HUES6 (cell line): ENCODE measurements around the gene OAS3.

ENCODE experiments used
- H3K27ac ChIP-seq: 2 replicates; pipeline ENCODE4 v1.7.0; 2013; ENCODE audit warnings: low read depth, mild to moderate bottlenecking, low read length, inconsistent platforms
- H3K27me3 ChIP-seq: 2 replicates; pipeline ENCODE4 v1.6.1; 2013; ENCODE audit warnings: low read length; ENCODE audit not compliant: control insufficient read depth, insufficient read depth
- H3K36me3 ChIP-seq: 2 replicates; pipeline ENCODE4 v1.6.1; 2013; ENCODE audit warnings: low read length; ENCODE audit not compliant: control insufficient read depth, insufficient read depth
- H3K4me1 ChIP-seq: 2 replicates; pipeline ENCODE4 v1.6.1; 2013; ENCODE audit warnings: low read length; ENCODE audit not compliant: control insufficient read depth, insufficient read depth
- H3K4me3 ChIP-seq: 2 replicates; pipeline ENCODE4 v1.5.1; 2013; ENCODE audit warnings: low read depth, low read length
- H3K9ac ChIP-seq: one replicate; pipeline ENCODE4 v1.6.1; 2013; ENCODE audit warnings: mild to moderate bottlenecking, low read length
- H3K9me3 ChIP-seq: 2 replicates; pipeline ENCODE4 v1.6.1; 2013; ENCODE audit warnings: low read depth, low read length; ENCODE audit not compliant: control insufficient read depth, insufficient read depth

Gene OAS3

DNA sequence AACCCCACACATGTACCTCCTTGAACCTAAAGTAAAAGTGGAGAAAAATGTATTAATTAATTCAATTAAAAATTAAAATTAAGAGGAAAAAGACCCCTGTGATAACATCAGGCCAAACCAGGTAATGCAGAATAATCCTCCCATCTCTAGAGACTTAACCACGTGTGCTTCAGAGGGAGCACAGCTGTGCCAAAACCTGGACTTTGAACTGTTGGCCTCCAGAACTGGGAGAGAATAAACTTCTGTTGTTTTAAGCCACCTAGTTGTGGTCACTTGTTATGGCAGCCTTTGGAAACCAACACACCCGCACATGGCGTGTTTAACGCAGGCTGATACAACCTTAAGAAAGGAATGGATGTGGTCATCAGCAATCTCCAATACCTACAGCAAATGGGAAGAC, 63.9 kb downstream of the OAS3 start:
- Histone ChIP-seq H3K36me3 (no peaks in the 10 kb centered on the region), H3K9me3 (peaks cover 6% of the 10 kb centered on the region), H3K9ac (no peak overlapping the region), H3K4me3 (no peak overlapping the region), H3K27me3 (peaks cover 5% of the 10 kb centered on the region; the same call in 1 of the 2 replicates), H3K27ac (no peak overlapping the region), H3K4me1 (no peaks in the 10 kb centered on the region)

DNA sequence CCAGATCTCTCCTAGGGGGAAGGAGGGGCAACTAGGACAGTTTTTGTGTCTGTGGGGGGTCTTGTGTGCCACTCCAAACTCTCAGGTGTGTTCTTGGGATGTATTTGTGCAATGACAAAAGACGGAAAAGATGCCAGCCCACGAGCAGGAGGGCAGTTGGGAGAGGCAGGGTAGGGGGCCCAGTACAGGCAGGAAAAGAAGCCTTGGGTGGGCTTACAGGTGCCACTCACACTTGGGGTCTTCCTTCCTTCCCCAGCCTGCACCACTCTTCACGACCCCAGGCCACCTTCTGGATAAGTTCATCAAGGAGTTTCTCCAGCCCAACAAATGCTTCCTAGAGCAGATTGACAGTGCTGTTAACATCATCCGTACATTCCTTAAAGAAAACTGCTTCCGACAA, 64.4 kb downstream of the OAS3 start:
- Histone ChIP-seq H3K36me3 (no peaks in the 10 kb centered on the region), H3K4me3 (no peak overlapping the region), H3K27me3 (peaks cover 5% of the 10 kb centered on the region), H3K9me3 (peaks cover 6% of the 10 kb centered on the region), H3K27ac (no peak overlapping the region), H3K4me1 (no peaks in the 10 kb centered on the region), H3K9ac (no peak overlapping the region)

DNA sequence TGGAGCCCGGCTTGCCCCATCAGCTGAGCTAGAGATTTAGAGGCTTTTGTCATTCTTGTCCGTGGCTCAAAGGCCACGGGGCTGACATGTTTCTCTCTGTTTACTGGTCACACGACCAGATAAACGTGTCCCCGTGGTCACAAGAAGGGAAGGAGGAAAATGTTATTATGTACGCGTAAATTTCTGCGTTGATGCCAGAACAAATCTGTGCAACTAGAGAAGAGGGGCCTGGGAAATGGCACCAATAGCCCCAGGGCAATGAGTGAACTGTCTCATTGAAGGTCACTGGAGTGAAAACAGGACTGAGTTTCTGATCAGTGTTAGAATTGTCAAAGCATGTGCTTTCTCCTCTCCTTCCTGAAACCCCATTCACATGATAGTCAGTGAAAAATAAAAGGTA, 65.4 kb downstream of the OAS3 start:
- Histone ChIP-seq H3K27me3 (peaks cover 11% of the 10 kb centered on the region), H3K9me3 (peaks cover 1% of the 10 kb centered on the region), H3K27ac (no peak overlapping the region)

DNA sequence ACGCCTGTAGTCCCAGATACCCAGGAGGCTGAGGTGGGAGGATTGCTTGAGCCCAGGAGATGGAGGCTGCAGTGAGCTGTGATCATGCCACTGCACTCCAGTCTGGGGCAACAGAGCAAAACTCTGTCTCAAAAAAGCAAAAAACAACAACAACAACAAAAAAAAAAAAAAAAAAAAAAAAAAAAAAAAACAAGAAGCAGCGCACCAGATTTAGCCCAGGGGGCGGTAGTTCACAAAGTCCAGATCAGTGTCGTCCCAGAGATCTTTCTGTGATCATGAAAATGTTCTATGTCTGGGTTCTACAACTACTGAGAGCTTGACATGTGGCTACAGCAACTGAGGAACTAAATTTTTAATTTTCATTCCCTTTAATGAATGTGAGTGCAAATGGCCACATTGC, 67.5 kb downstream of the OAS3 start:
- Histone ChIP-seq H3K27me3 (peaks cover 18% of the 10 kb centered on the region), H3K9me3 (peaks cover 2% of the 10 kb centered on the region; the same call in 1 of the 2 replicates), H3K9ac (no peak overlapping the region), H3K36me3 (no peaks in the 10 kb centered on the region), H3K4me3 (no peak overlapping the region), H3K27ac (no peak overlapping the region), H3K4me1 (no peaks in the 10 kb centered on the region)

More for the DNA sequence above, 65.4 kb downstream of the OAS3 start:
- Histone ChIP-seq H3K4me3 (no peak overlapping the region), H3K4me1 (no peaks in the 10 kb centered on the region), H3K9ac (no peak overlapping the region), H3K36me3 (no peaks in the 10 kb centered on the region)

DNA sequence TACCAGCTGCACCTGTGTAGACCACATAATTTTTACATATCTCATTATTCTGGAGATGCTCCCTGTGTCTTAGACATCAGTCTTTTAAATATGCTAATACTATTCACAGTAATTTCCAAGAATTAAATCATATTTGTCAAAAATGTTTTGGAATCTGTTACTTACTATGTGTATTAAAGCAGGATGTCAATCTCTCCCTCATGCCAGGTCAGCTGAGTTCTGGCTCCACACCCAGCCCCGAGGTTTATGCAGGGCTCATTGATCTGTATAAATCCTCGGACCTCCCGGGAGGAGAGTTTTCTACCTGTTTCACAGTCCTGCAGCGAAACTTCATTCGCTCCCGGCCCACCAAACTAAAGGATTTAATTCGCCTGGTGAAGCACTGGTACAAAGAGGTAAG, 67.9 kb downstream of the OAS3 start:
- H3K9me3 ChIP-seq = peaks cover 6% of the 10 kb centered on the region
- no peaks in the 10 kb centered on the region for H3K36me3 ChIP-seq
- no peaks in the 10 kb centered on the region for H3K4me1 ChIP-seq
- peaks cover 18% of the 10 kb centered on the region for H3K27me3 ChIP-seq
- H3K9ac ChIP-seq = no peak overlapping the region
- no peak overlapping the region for H3K27ac ChIP-seq
- H3K4me3 ChIP-seq = no peak overlapping the region

DNA sequence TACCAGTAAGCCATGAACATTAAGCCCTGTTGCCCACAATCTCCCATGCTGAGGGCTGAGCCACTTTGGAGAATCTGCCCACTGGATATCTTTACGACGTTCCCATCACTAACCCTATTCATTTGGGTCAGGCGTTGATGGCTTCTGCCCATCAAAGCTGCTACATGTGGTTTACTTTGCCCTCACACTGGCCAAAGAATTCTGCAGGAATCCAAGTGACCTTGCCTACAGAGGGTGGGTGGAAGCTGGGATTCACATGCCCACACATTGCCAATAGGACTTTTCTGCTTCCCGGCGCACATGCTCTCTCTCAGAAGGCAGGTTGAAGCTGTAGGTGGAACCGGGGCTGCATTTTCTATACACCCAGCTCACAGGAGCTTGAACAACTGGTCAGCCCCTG, 68.4 kb downstream of the OAS3 start:
- Histone ChIP-seq H3K27me3 (peaks cover 18% of the 10 kb centered on the region), H3K27ac (no peak overlapping the region), H3K4me1 (no peaks in the 10 kb centered on the region), H3K4me3 (no peak overlapping the region), H3K9ac (no peak overlapping the region), H3K9me3 (peaks cover 10% of the 10 kb centered on the region), H3K36me3 (no peaks in the 10 kb centered on the region)

DNA sequence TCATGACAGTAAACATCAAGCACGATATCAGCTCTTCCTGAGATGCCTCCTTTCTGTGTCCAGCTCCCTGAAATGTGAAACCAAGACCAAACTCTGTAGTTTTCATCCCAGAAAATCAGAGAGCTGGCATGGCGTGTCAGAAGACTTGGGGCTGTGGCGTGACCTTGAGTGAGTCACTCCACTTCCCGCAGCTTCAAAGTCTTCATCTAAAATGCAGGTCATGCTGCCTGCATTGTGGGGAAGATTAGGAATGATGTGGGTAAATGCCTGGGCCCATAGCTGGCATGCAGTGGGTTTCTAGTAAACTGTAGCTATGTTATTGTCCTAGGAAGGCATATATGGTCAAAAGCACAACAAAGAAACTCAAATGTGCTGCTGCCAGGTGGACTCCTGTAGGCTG, 68.9 kb downstream of the OAS3 start:
- peaks cover 13% of the 10 kb centered on the region for H3K9me3 ChIP-seq
- peaks cover 18% of the 10 kb centered on the region for H3K27me3 ChIP-seq
- no peak overlapping the region for H3K27ac ChIP-seq
- H3K9ac ChIP-seq = no peak overlapping the region
- no peaks in the 10 kb centered on the region for H3K4me1 ChIP-seq
- H3K4me3 ChIP-seq = no peak overlapping the region
- no peaks in the 10 kb centered on the region for H3K36me3 ChIP-seq

DNA sequence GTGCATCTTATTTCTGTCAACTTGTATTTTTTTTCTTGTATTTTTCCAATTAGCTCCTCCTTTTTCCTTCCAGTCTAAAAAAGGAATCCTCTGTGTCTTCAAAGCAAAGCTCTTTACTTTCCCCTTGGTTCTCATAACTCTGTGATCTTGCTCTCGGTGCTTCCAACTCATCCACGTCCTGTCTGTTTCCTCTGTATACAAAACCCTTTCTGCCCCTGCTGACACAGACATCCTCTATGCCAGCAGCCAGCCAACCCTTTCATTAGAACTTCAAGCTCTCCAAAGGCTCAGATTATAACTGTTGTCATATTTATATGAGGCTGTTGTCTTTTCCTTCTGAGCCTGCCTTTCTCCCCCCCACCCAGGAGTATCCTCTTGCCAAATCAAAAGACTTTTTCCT, 72.4 kb downstream of the OAS3 start:
- H3K9me3 ChIP-seq = peaks cover 13% of the 10 kb centered on the region
- no peaks in the 10 kb centered on the region for H3K36me3 ChIP-seq
- H3K9ac ChIP-seq = no peak overlapping the region
- H3K27ac ChIP-seq = no peak overlapping the region
- peaks cover 23% of the 10 kb centered on the region for H3K27me3 ChIP-seq
- H3K4me1 ChIP-seq = no peaks in the 10 kb centered on the region
- H3K4me3 ChIP-seq = no peak overlapping the region

DNA sequence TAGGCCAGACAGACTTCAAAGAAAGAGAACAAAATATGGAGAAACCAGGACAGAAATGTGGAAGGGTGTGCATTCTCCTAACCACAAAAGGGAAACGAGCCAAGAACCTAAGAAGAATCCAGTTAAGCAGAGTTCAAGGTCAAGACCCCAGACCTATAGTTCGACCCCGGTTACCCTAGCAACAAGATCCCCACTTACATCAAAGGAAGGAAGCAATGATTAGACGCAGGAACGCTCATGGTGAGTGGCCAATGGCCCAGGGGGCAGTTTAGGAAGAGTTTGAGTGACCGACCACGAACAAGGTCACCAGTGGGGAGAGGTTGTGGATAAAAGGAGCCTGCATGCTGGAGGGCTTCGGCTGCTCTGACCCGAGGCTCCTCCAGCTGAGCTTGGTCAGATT, 76.3 kb downstream of the OAS3 start:
- H3K9ac ChIP-seq = no peak overlapping the region
- H3K9me3 ChIP-seq = peaks cover 13% of the 10 kb centered on the region
- H3K27ac ChIP-seq = no peak overlapping the region
- peaks cover 5% of the 10 kb centered on the region; the same call in 1 of the 2 replicates for H3K27me3 ChIP-seq
- no peaks in the 10 kb centered on the region for H3K4me1 ChIP-seq
- H3K36me3 ChIP-seq = no peaks in the 10 kb centered on the region
- H3K4me3 ChIP-seq = no peak overlapping the region

DNA sequence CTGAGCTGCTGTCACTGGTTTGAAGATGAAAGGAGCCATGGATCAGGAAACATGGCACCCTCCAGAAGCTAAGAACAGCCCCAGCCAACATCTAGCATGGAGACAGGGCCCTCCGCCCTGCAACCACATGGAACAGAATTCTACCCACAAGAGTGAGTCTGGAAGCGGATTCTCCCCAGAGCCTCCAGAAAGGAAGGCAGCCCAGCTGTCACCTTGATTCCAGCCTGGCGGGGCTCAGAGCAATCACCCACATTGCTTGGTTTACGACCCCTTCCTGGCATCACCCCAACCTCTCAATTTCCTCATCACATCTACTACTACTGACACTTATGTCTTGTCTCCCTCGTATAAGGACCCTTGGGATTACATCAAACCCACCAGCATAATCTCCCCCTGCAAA, 78.5 kb downstream of the OAS3 start:
- H3K9me3 ChIP-seq = peaks cover under 1% of the 10 kb centered on the region
- H3K4me1 ChIP-seq = no peaks in the 10 kb centered on the region
- H3K27me3 ChIP-seq = peaks cover 8% of the 10 kb centered on the region; the same call in 1 of the 2 replicates
- no peak overlapping the region for H3K27ac ChIP-seq
- H3K36me3 ChIP-seq = no peaks in the 10 kb centered on the region
- no peak overlapping the region for H3K4me3 ChIP-seq
- no peak overlapping the region for H3K9ac ChIP-seq

DNA sequence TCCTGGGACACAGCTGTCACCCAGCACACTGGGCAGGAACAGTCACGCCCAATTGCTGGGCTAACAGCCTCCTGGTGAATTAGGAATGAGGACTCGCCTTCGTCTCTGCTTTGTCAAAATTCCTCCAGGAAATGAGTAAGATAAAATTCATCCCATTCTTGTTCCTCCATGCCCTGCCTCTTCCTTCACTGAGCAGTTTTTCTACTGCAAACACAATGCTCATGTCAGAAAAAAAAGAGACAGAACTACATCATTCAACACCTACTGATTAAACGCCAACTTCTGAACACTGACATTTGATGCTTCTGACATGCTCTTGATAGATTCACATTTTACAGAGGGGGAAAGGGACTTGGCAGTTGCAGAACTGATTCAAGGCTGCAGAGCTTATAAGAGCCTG, 80.8 kb downstream of the OAS3 start:
- Histone ChIP-seq H3K36me3 (no peaks in the 10 kb centered on the region), H3K27me3 (peaks cover 12% of the 10 kb centered on the region; the same call in 1 of the 2 replicates), H3K4me3 (no peak overlapping the region), H3K9me3 (no peaks in the 10 kb centered on the region), H3K4me1 (no peaks in the 10 kb centered on the region), H3K9ac (no peak overlapping the region), H3K27ac (no peak overlapping the region)

DNA sequence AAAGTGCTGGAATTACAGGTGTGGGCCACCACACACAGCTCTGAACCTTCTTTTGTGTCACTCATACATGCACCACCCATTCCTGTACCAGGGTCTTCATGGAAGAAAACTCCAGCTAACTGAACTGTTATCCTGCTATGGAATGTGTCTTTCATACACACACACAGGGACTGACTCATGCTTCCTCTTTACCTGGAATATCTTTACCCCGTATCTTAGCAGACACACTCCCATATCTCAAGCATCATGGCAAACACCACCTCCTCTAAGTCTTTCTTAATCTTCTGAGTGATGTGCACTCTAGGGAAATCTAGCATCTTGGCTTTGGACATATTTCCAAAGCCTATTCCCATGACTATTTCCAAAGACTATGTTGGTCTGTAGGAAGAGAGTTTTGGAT, 83.2 kb downstream of the OAS3 start:
- Histone ChIP-seq H3K4me3 (no peak overlapping the region), H3K9ac (no peak overlapping the region), H3K4me1 (no peaks in the 10 kb centered on the region), H3K27me3 (peaks cover 7% of the 10 kb centered on the region; the same call in 1 of the 2 replicates), H3K36me3 (no peaks in the 10 kb centered on the region), H3K27ac (no peak overlapping the region), H3K9me3 (no peaks in the 10 kb centered on the region)
